ENCODE measurements around the gene MIS12.

GRCh38 chr17:5464717-5465507 lies 21.5 kb upstream of the MIS12 start:
- TF ChIP-seq, protein P1, sequence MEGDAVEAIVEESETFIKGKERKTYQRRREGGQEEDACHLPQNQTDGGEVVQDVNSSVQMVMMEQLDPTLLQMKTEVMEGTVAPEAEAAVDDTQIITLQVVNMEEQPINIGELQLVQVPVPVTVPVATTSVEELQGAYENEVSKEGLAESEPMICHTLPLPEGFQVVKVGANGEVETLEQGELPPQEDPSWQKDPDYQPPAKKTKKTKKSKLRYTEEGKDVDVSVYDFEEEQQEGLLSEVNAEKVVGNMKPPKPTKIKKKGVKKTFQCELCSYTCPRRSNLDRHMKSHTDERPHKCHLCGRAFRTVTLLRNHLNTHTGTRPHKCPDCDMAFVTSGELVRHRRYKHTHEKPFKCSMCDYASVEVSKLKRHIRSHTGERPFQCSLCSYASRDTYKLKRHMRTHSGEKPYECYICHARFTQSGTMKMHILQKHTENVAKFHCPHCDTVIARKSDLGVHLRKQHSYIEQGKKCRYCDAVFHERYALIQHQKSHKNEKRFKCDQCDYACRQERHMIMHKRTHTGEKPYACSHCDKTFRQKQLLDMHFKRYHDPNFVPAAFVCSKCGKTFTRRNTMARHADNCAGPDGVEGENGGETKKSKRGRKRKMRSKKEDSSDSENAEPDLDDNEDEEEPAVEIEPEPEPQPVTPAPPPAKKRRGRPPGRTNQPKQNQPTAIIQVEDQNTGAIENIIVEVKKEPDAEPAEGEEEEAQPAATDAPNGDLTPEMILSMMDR (IDR thresholded peaks at IDR 0.05), result no peak
- TF ChIP-seq POLR2A (IDR thresholded peaks at IDR 0.05), result no peak
